HG02571 (cell line): ENCODE data around the gene PRKAR1B.

ENCODE experiments used
- ATAC-seq: cut with Tn5 transposase; IDR thresholded peaks from one replicate; pipeline ENCODE4 v1.9.1; 2021; ENCODE audit warnings: mild to moderate bottlenecking, moderate library complexity; ENCODE audit not compliant: unreplicated experiment

PRKAR1B gene

DNA sequence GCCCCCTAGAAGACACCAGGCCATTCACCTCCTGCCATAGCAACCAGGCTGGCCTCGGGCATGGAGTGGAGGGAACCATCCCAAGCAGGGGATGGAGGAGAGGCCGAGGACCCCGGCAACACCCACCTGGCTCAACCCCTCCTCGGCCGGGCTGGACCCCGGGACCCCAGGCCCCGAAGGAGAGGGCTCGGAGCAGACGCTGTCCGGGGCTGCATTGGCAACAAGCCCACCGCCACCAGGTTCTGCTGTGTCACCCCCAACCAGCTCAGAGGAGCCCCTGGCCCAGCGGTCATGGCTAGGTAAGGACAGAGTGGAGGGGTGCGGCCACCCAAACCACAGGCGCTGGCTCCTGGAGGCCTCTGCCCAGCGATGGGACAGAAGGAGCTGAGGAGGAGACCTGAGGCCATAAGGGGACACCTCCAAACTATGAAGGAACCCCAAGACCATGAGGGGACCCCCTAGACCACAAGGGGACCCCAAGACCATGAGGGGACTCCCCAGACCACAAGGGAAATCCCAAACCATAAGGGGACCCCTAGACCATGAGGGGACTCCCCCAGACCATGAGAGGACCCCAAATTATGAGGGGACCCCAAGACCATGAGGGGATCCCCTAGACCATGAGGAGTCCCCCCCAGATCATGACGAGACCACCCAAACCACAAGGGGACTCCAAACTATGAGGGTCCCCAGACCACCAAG is 132.7 kb downstream of the PRKAR1B start:
- no peak for ATAC-seq

DNA sequence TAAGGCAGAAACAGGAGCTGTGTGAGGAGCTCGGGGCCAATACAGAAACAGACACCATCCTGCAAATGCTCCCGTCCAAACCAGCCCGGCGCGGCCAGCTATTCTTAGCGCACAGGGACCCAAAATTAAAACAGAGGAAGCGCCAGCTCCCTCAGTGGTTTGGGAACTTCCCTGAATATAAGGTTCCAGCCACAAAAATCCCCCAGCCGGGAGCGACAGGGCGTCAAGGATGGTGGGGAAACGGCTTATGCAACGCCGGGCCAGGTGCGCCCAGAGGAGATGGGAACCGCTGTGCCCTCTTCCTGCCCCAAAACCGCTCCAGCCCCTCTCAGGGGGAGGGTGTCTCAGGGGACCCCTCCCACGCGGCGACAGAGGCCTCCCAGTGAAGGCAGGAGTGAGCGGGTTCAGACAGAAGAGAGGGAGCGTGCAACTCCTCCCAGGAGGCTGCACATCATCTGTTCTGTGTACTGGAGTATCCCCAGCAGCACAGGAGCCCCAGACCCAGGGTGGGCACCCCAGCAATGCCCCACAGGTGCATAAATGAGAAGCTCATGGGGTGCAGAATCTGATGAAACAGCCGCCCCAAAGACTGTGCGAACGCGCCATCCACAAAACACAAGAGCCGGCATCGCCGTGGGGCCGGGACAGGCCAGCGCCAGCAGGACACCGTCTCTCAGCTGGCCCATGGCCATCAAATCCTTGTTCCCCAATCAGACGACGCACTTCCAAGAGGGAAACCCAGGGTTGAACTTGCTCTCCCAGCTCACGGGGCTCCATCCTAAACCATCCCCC is 133.6 kb downstream of the PRKAR1B start:
- ATAC-seq, result no peak

DNA sequence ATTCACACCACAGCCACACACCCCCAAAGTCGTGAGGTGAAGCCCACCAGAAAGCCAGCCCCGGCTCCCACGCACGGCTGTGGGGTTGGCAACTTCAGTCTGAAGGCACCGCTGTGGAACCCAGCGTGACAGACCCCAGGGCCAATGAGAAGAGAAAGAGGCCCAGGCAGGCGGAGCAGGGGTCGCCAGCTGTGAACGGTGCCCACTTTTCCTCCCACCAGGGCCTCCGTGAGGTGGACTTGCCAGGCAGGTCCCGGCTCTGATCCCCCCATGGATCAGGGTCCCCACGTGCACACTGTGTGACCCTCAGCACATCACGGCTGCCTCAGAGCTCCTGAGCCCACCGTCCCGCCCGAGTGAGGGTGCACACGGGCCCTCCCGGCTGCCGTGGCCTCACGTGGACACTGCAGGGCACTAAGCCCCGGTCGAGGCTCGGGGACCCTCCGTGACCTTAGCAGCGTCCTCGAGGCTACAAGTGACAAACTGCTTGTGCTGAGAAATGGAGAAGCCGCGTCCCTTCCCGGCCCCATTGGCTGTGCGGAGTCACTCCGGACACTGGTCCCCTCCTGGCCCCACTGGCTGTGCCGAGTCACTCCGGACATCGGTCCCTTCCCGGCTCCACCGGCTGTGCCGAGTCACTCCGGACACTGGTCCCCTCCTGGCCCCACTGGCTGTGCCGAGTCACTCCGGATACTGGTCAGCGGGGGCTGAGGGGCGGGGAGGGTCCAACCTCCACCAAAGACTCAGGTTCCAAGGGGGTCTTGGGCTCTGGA is 135.0 kb downstream of the PRKAR1B start:
- ATAC-seq, result no peak

DNA sequence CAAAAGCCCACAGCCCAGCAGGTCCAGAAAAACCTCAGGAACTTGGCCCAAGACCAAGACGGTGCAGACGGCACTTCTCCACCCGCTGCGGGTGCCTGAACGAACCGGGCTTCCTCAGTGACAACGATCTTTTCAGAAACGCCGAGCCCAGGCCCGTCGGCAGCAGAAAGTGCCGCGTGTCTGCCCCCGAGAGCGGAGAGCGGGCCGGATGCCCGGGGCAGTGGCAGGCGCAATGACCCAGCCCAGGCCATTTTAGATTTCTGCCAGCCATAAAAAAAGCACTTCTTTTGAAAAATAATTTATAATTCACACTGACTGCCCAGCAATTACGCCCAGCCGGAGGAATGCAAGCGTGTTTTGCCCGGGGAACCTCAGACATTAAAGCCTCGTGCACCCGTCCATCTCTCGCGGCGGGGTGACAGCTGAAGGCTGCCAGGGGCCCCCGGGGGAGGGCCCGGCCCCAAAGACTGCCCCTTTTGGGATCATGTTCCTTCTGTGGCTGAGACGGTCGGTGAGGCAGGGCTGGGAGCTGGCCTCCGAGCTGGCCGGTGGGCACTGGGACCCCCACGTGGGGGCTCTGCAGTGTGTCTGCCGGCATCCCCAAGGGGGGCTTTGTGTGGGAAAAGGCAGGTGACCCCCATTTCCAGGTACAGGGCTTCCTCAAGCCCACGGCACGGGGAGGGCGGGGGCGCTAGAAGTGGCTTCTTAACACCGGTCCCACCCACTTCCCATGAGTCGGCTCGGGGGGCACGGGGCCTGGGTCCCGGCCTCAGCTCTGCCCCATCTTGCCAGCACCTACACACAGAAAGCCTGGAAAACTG is 136.1 kb downstream of the PRKAR1B start:
- ATAC-seq, result no peak

DNA sequence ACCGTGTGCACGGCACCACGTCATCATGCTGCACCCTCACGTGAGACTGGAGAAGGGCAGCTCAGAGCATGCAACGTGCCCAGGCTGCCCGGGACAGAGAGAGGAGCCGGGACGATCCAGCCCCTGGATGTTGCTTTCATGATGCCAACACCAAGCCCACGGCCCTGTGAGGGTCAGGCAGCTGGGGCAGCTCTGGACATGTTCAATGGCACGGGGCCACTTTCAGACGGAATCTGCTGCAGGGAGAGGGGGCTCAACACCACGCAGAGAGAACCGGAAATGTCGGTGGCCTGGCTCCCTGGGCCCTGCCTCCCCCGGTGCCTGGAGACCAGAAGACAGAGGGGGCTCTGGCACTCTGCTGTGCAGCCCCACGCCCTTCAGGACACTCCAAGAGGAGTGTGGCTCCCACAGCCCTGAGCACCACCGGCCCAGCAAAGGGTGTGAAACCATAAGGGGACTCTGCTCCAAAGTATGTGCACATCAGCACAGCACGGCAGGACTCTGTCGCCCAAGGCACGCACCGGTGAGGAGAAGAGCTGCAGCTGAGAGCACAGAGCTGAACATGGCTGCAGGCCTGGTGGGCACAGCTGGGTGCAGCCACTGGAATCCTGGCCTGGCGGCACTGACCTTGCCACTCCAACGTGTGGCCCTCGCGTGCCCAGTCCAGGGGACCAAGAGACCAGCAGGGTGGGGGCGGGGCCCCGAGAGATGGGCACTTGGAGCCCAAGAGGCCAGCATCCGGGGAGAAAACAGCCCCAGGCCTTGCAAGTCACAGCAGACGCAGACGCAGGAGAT is 137.1 kb downstream of the PRKAR1B start:
- ATAC-seq, result no peak

DNA sequence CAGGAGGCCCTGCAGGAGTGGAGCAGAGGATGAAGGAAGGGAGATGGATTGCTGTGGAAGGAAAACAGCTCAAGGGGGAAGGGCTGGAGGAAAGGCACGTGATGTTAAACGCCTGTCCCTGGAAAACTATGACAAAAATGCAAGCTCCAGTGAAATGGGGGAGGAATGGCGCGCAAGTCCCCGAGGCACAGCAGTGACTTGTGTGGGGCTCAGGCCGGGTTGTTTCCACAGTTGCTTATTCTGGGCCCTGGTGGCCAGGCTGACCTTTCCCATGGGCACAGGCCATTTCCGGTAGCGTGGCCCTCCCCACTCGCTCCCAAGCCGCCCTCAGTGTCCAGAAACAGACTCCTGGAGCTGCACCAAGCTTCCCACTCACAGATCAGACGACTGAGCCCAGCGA is 139.3 kb downstream of the PRKAR1B start:
- ATAC-seq, result no peak

DNA sequence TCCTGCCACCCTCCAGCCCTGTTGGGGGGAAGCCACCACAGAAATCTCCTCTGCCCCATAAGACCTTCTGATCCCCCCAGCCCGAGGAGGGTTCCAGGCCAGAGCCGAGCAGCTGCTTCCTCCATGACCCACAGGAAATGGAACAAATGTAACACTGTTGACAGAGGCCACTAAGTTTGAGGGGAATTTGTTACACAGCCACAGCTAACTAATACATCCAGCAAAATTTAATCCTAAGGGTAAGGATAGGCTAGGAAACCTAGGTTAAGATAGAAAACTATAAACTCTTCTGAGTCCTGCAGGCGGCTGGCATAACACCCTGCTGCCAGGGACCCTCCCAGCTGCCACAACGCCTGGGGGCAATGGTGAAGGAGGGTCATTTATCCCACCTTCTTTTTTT is 140.6 kb downstream of the PRKAR1B start:
- ATAC-seq, result no peak

DNA sequence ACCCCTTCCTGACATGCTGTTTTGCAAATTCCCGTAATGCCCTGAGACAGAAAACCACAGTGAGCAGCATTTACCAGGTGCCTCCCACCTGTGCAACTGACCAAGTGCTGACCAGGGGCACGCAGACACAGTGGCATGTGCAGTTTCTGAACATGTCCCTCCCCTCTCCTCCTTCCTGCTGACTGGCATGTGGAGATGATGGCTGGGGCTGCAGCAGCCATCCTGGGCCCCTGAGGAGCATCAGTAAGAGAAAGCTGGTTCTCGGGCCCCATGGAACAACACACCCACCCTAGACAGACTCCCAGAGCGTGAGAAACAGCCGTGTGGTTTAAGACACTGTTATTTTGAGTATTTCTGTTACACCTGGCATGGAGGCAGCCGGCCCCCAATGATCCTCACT is 141.2 kb downstream of the PRKAR1B start:
- no peak for ATAC-seq

DNA sequence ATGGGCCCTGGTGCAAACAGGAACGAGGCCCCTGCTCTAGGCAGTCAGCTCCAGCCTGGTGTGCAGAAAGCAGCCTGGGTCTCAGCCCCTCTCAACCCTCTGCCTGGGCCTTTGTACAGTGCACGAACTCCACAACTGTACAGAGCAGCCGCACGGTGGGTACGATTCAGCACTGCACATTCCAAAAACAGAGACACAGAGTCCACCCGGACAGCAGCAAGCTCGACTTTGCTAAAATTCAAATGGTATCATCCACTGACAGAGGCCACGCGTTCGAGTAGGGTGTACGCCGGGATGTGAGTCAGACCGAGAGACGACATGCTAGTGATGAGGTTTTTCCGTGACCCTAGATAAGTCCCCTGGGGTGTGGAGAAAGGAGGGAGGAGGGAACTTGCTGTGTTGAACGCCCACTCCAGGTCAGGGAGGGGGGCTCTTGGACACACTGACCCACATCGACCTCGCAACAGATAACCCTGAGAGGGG is 141.8 kb downstream of the PRKAR1B start:
- ATAC-seq, result no peak

DNA sequence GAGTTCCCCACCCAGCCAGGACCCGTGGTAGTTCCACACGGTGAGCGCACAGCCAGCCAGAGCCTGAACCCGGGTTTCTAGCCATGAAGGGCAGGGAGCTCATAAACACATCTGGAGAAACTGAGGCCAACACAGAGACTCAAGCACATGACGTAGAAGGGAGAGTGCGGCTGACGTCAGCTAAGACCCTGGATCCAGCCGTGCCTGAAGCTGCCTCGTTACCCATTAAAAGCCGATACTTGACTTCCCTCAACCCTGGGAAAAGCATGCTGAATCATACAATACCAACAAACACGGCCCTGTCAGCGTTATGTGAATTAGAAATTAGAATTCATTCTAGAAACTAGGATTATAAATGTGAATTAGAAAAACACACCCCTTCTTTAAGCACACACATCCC is 142.3 kb downstream of the PRKAR1B start:
- no peak for ATAC-seq

DNA sequence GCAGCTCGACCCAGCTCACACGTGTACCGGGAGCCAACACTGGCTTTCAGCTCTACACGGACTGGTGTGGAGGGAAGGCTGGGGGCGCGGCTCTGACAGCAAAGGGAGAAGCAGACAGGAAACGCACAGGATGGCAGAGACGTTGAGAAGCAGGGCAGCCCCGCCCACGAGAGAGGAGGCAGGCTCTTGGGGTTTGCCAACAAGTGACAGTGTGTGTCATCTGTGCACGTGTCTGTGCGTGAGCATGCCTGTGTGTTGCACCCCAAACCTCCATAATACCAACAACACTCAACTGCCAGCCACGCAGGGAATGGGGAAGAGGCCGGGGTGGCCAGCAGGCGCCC is 143.0 kb downstream of the PRKAR1B start:
- ATAC-seq, result no peak

DNA sequence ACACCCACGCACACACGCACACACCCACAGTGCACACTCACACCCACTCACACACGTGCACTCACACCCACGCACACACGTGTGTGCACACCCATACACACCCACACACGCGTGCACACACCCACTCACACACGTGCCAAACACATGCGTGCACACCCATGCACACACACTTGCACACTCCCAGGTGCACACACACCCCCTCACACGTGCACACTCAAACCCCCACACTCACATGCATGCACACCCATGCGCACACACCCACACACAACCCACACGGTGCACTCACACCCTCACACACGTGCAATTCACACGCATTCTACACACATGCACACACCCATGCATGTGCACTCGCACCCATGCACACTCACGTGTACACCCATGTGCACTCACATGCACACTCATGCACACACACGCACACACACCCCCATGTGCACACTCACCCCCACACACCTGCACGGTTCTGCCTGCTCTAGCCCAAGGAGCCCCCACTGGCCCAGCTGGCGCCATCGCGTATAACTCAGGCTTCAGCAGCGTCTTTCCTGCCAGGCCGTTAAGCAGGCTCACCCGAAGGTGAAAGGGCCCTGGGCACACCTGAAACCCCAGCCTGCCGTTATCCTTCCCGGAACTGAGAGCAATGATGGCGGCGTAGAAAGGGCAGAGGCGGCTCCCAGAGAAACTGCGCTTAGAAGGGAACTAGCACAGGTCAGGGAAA is 143.5 kb downstream of the PRKAR1B start:
- no peak for ATAC-seq

DNA sequence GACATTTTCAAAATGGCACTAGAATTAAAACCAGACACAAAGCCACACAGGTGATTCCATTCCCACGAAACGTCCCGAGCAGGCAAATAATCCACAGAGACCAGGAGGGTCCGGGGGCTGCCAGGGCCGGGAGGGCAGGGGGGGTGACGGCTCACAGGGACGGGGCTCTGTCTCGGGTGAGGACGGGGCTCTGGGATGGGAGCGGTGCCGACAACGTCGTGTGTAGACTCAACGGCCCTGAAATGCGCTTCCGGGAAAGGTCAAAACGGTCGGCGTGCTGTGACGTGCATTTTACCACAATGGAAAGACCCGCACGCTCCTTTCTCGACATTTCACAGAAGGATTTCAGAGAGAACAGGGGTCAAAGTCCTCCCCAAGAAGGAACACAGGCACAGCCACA is 144.2 kb downstream of the PRKAR1B start:
- ATAC-seq, result no peak

DNA sequence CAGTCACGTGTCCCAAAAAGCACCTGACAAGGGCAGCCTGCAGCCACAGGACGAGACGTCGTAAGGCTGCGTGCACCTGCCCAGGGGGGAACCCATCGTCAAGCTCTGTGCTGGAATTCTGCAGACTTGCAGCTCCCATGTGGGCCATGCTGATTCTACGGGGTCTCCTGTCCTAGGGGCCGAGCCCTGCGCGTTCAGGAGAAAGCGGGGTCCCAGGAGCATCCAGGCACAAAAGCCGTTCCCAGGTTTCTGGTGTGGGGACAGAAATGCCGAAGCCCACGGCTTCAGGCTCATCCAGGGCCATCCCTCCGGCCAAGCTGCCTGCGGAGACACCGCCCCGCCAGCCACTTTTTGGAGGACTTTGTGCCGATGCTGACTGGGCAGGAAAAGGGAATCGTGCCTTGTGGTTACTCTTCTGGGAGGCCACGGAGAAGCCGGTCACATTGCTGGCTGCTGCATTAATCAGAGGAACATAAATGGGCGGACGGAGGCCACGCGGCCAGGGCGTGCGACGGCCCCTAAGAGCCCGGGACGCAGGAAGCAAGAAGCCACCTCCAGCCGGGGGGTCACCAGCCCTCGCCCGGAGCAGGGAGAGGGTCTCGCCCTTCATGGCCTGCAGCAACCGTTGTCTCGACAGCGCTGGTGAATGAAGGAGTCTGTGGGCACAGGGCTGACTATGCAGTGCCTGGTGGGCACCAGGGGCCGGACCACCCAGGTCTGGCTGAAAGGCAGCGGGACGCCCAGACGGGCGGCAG is 144.8 kb downstream of the PRKAR1B start:
- ATAC-seq, result no peak

DNA sequence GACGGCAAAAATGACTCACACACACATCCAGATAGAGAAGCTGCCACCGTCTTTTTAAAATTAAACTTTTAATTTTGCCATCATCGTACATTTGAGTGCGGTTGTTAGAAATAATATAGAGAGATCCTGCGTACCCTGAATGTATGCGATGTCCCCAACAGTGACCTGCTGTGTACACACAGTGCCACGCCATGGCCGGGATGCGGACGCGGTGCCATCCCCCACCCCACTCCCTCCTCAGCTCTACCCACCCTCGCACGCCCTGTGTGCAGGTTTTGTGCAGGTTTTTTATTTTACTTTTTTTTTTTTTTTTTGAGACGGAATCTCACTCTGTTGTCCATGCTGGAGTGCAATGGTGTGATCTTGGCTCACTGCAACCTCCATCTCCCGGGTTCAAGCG is 148.7 kb downstream of the PRKAR1B start:
- no peak for ATAC-seq

DNA sequence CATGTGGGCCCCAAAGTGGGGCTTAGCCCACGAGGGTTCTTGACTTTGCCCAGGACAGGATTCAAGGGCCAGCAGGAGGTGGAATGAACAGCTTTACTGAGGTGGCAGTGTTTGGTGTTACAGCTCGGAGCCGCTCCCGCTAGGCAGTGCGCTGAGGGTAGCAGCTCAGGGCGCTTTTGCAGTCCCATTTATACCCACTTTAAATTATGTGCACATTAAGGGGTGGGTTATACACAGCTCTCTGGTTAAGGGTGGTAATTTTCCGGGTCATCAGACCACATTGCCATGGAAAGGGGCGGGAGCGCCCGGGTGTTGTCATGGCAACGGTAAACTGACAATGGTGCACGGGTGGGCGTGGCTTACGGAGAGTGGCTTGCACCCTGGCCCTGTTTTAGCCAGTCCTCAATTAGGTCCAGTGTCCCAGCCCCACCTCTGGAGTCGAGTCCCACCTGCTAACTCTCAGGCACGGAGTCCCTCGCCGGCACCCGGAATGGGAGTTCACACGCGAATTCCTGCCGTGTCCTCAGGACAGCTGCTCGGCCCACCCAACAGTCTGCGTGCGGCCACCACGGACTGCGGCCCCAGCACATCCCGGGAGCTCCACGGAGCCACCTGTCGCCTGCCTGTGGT is 149.2 kb downstream of the PRKAR1B start:
- no peak for ATAC-seq

DNA sequence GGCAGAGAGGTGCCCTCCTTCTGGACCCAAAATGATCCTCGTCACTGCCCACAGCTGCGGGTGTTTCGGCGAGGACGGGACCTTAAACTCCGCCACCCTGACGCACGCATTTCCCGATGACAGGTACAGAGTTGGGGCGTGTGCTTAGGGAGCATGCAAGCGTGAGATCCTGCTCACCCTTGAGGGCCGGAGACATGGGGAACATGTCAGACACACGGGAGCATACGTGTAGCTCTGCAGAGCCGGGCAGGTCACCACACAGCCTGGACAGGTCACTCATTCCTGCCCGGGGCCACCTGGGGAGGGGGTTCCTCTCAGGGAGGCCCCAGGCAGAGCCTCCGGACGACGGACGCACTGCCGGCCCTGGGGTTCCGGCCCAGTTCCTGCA is 149.8 kb downstream of the PRKAR1B start:
- ATAC-seq, result no peak

DNA sequence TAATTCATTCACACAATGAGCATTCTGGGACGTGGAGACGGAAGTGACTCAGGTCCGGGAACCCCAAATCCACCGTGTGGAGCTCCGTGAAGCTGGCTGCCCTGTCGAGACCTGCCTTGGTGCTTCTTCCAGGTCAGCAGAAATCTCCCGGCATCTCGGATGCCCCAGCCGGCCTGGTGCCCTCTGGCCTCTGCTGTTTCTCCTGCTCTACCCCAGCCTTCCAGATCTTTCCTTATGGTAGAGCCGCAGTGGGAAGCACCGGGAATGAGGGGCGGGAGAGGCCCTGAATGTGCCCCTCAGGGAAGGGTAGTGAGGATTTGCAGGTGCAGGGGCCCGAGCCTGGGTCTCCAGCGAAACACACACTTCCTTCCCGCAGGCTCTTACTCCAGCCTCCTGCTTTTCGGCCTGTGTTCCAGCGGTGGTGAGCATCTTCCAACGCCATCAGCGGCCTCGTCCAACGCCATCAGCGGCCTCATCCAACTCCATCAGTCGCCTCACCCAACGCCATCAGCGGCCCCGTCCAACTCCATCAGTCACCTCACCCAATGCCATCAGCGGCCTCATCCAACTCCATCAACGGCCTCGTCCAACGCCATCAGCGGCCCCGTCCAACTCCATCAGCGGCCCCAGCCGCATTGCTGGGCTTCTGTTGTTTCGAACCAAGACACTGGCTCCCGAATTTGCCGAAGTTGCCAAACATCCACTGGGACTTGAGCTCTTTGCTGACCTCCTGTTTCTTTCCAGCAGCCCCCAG is 150.4 kb downstream of the PRKAR1B start:
- no peak for ATAC-seq
